GM12878 (cell line): ENCODE data around the gene LSM2.

ENCODE experiments used
- CHD2 ChIP-seq: IDR thresholded peaks from 2 replicates; pipeline ENCODE4 v1.6.1; 2011; ENCODE audit warnings: low read depth, low read length, improper control_type of control experiment, borderline replicate concordance
- CREB1 ChIP-seq: IDR thresholded peaks from 2 replicates; pipeline ENCODE4 v1.6.1; 2012; ENCODE audit warnings: low read depth, mild to moderate bottlenecking, inconsistent platforms
- CREM ChIP-seq: IDR thresholded peaks from 2 replicates; pipeline ENCODE4 v1.6.1; 2014; ENCODE audit warnings: antibody characterized with exemption, low read depth
- ETV6 ChIP-seq, 2 experiments: fragments of 450-650 bp in 1 of 2; IDR thresholded peaks in 1 of 2; conservative IDR thresholded peaks in 1 of 2; 2 replicates each; pipeline ENCODE4 v1.6.1; 2014; ENCODE audit warnings: antibody characterized with exemption in 1 of 2, borderline replicate concordance in 1 of 2, low read depth in 1 of 2, mild to moderate bottlenecking in 1 of 2, moderate library complexity in 1 of 2
- EZH2 ChIP-seq: IDR thresholded peaks from 2 replicates; pipeline ENCODE4 v1.6.1; 2012; ENCODE audit warnings: low read depth, mild to moderate bottlenecking, control low read depth, inconsistent platforms, low read length, borderline replicate concordance; ENCODE audit not compliant: control insufficient read depth
- HDAC6 ChIP-seq: fragments of 200-600 bp; sonication (generic); IDR thresholded peaks from one replicate; pipeline ENCODE4 v1.8.0; 2017; ENCODE audit warnings: antibody characterized with exemption; ENCODE audit not compliant: unreplicated experiment
- NR2C2 ChIP-seq: IDR thresholded peaks from 2 replicates; pipeline ENCODE4 v1.6.1; 2011; ENCODE audit warnings: borderline replicate concordance, low read depth; ENCODE audit not compliant: control insufficient read depth, insufficient read length
- POLR2A ChIP-seq: IDR thresholded peaks from 2 replicates; pipeline ENCODE4 v1.6.1; 2011; ENCODE audit warnings: low read depth, mild to moderate bottlenecking, low read length
- SMC3 ChIP-seq: IDR thresholded peaks from 2 replicates; pipeline ENCODE4 v1.6.1; 2011; ENCODE audit warnings: low read length, improper control_type of control experiment, borderline replicate concordance
- ZNF274 ChIP-seq: IDR thresholded peaks from one replicate; pipeline ENCODE4 v1.8.0; 2011; ENCODE audit not compliant: insufficient read length, insufficient read depth
- TF ChIP-seq, protein P1 (sequence below): fragments of 450-650 bp; IDR thresholded peaks from 2 replicates; pipeline ENCODE4 v1.6.1; 2018; ENCODE audit warnings: borderline replicate concordance, mild to moderate bottlenecking; ENCODE audit not compliant: partially characterized antibody
- TF ChIP-seq, protein P2 (sequence below): IDR thresholded peaks from 2 replicates; pipeline ENCODE4 v1.6.1; 2011; ENCODE audit warnings: low read depth, mild to moderate bottlenecking, low read length, moderate library complexity, borderline replicate concordance; ENCODE audit errors: extremely low read depth
- TF ChIP-seq, protein P3 (sequence below): fragments of 450-650 bp; IDR thresholded peaks from 2 replicates; pipeline ENCODE4 v1.6.1; 2017; ENCODE audit warnings: borderline replicate concordance
- TF ChIP-seq, protein P4 (sequence below), 3 experiments: IDR thresholded peaks in 2 of 3; conservative IDR thresholded peaks in 1 of 3; 2 replicates each; pipeline ENCODE4 v1.5.1; 2011; ENCODE audit warnings: low read depth in 3 of 3, low read length in 3 of 3, mild to moderate bottlenecking in 3 of 3, control low read depth in 2 of 3, moderate library complexity in 2 of 3, inconsistent platforms in 1 of 3, mixed read lengths in 1 of 3; ENCODE audit not compliant: control insufficient read depth in 2 of 3, insufficient read depth in 1 of 3; ENCODE audit errors: extremely low read depth in 1 of 3

DNA sequence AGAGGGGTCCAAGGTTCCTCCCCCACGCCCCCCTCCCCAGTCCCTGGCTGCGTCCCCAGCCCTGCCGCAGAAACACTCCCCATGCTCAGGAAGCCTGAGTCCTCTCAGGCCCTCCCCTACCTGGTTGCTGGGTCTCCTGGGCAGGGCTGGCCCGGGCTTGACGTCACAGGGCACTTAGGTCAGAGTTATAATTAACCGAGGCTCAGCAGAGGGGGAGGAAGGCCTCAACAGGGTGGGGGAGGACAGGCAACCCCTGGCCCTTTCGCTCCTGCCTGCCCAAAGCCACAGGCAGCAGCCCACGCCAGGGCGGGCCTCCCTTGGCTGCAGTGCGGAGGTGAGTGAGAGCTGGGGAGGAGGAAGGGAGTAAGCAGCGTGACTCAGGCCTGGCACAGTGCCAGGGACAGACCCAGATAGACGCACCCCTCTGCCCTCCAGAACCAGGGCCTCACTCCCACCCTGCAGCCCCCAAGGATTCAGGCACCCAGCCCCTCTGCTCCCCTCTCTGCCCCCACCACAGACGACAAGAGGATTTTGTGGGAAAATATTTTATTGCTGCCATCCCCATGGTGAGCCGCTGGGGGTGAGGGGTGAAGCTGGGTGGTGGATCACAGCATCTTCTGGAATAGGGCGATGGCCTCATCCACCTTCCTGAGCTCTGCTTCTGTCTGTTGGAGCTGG lies 29.6 kb downstream of the LSM2 start, which contains the start of gene VWA7:
- TF ChIP-seq POLR2A (peak; percentile 72), NR2C2 (no peak), EZH2 (no peak), CREB1 (peak; percentile 89), HDAC6 (no peak), ETV6 (conservative IDR thresholded peaks at IDR 0.05 in 1 of 2, IDR thresholded peaks at IDR 0.05 in 1 of 2; ENCODE audit: borderline replicate concordance in 1 of 2, low read depth in 1 of 2) (no peak), SMC3 (no peak), CHD2 (peak; percentile 84), ZNF274 (no peak), CREM (peak; percentile 94)
- TF ChIP-seq, protein P1, sequence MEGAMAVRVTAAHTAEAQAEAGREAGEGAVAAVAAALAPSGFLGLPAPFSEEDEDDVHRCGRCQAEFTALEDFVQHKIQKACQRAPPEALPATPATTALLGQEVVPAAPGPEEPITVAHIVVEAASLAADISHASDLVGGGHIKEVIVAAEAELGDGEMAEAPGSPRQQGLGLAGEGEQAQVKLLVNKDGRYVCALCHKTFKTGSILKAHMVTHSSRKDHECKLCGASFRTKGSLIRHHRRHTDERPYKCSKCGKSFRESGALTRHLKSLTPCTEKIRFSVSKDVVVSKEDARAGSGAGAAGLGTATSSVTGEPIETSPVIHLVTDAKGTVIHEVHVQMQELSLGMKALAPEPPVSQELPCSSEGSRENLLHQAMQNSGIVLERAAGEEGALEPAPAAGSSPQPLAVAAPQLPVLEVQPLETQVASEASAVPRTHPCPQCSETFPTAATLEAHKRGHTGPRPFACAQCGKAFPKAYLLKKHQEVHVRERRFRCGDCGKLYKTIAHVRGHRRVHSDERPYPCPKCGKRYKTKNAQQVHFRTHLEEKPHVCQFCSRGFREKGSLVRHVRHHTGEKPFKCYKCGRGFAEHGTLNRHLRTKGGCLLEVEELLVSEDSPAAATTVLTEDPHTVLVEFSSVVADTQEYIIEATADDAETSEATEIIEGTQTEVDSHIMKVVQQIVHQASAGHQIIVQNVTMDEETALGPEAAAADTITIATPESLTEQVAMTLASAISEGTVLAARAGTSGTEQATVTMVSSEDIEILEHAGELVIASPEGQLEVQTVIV: no peak
- TF ChIP-seq, protein P2, sequence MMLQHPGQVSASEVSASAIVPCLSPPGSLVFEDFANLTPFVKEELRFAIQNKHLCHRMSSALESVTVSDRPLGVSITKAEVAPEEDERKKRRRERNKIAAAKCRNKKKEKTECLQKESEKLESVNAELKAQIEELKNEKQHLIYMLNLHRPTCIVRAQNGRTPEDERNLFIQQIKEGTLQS: no peak
- TF ChIP-seq, protein P3, sequence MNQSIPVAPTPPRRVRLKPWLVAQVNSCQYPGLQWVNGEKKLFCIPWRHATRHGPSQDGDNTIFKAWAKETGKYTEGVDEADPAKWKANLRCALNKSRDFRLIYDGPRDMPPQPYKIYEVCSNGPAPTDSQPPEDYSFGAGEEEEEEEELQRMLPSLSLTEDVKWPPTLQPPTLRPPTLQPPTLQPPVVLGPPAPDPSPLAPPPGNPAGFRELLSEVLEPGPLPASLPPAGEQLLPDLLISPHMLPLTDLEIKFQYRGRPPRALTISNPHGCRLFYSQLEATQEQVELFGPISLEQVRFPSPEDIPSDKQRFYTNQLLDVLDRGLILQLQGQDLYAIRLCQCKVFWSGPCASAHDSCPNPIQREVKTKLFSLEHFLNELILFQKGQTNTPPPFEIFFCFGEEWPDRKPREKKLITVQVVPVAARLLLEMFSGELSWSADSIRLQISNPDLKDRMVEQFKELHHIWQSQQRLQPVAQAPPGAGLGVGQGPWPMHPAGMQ: no peak
- TF ChIP-seq, protein P4, sequence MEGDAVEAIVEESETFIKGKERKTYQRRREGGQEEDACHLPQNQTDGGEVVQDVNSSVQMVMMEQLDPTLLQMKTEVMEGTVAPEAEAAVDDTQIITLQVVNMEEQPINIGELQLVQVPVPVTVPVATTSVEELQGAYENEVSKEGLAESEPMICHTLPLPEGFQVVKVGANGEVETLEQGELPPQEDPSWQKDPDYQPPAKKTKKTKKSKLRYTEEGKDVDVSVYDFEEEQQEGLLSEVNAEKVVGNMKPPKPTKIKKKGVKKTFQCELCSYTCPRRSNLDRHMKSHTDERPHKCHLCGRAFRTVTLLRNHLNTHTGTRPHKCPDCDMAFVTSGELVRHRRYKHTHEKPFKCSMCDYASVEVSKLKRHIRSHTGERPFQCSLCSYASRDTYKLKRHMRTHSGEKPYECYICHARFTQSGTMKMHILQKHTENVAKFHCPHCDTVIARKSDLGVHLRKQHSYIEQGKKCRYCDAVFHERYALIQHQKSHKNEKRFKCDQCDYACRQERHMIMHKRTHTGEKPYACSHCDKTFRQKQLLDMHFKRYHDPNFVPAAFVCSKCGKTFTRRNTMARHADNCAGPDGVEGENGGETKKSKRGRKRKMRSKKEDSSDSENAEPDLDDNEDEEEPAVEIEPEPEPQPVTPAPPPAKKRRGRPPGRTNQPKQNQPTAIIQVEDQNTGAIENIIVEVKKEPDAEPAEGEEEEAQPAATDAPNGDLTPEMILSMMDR (IDR thresholded peaks at IDR 0.05 in 2 of 3, conservative IDR thresholded peaks at IDR 0.05 in 1 of 3; ENCODE audit: control insufficient read depth in 2 of 3, extremely low read depth in 1 of 3, insufficient read depth in 1 of 3, low read depth in 3 of 3, low read length in 3 of 3): no peak
